ENCODE data around the gene DGKG. TPM values are rescaled to one million over a fixed set of nuclear protein-coding genes. Genes with fewer than 3 reads are reported as not detected.

Gene DGKG
- total and polyA plus RNA-seq, 9 of the 15 experiments (the other 6 are each of a cell fraction or from before 2014, with no cell fraction given): 0.01 to 0.36 (median 0.15) TPM

DNA sequence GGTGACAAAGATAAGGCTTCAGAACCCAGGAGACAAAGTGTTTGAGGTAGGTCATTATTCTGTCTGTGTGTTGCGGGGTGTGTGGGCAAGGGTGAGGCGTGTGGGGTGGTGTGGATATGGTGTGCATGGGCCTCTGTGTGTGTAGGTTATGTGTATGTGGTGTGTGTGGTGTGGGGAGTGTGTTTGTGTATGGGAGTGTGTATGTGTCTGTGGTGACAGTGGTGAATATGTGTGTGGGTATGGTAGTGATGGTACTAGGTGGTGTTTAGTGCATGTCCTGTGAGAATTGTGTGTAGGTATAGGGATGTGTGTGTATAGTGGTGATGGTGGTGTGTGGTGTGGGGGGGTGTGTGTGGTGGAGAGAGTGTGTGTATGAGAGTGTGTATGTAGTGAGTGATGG lies 236.9 kb downstream of the DGKG start:
- ATAC-seq: no peak
- no TSS peak for BruUV-seq (replicated peaks)
- WGBS (ENCODE audit: insufficient coverage, low coverage, missing lambda C conversion rate): 20% methylated on average over 2 of the region's 2 CpGs
- Histone ChIP-seq H3K9ac (ENCODE audit: insufficient read depth in 1 of 2, low read depth in 2 of 2, low read length in 2 of 2) (no peak overlapping the region), H3K79me2 (ENCODE audit: control insufficient read depth, insufficient read depth, low read length) (no peaks in the 10 kb centered on the region), H3K4me1 (replicated peaks in 1 of 2; ENCODE audit: control insufficient read depth in 2 of 2, insufficient read depth in 2 of 2, low read length in 2 of 2) (no peaks in the 10 kb centered on the region; a peak in 1 of 5 replicates), H2AFZ (ENCODE audit: low read depth, low read length) (no peak overlapping the region), H3K36me3 (ENCODE audit: control insufficient read depth, insufficient read depth, low read length) (no peaks in the 10 kb centered on the region), H3K27me3 (ENCODE audit: control insufficient read depth in 2 of 2, insufficient read depth in 2 of 2, low read length in 2 of 2) (peaks cover 17 to 55% of the 10 kb centered on the region in 2 experiments; a peak in 4 of 5 replicates), H4K20me1 (replicated peaks; ENCODE audit: control insufficient read depth, insufficient read depth, low read length) (0 out of 2 replicates have a peak, but pooled peaks cover 5% of the 10 kb centered on the region), H3K9me3 (replicated peaks; ENCODE audit: control insufficient read depth, insufficient read depth, low read depth, low read length) (no peaks in the 10 kb centered on the region), H3K27ac (ENCODE audit: extremely low read depth, low read depth, low read length) (no peak overlapping the region), H3K4me2 (ENCODE audit: insufficient read depth, low read length) (no peak overlapping the region), H3K4me3 (no peak overlapping the region), H3K9me1 (ENCODE audit: control insufficient read depth, insufficient read depth, low read length) (no peaks in the 10 kb centered on the region)
- in situ Hi-C loops (cut with MboI) (no loop called here), intact Hi-C loops (cut with micrococcal nuclease) (no loop called here)
- ChIA-PET POLR2A (interaction anchor here (0.6 kb wide), 1 partner anchor 131 kb away, joined by 3 read pairs; no protein-coding TSS in a partner anchor), CTCF (ENCODE audit: low intra/inter-chr PET ratio) (no interaction called here)
- TF ChIP-seq, protein P1, sequence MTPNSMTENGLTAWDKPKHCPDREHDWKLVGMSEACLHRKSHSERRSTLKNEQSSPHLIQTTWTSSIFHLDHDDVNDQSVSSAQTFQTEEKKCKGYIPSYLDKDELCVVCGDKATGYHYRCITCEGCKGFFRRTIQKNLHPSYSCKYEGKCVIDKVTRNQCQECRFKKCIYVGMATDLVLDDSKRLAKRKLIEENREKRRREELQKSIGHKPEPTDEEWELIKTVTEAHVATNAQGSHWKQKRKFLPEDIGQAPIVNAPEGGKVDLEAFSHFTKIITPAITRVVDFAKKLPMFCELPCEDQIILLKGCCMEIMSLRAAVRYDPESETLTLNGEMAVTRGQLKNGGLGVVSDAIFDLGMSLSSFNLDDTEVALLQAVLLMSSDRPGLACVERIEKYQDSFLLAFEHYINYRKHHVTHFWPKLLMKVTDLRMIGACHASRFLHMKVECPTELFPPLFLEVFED (CRISPR knock-in tag; conservative IDR thresholded peaks at IDR 0.05): 0 out of 2 replicates have a peak, but pooled peaks have one; percentile 26
- TF ChIP-seq HLTF (IDR thresholded peaks at IDR 0.05): 0 out of 2 replicates have a peak, but pooled peaks have one; percentile 19
- TF ChIP-seq, protein P2, sequence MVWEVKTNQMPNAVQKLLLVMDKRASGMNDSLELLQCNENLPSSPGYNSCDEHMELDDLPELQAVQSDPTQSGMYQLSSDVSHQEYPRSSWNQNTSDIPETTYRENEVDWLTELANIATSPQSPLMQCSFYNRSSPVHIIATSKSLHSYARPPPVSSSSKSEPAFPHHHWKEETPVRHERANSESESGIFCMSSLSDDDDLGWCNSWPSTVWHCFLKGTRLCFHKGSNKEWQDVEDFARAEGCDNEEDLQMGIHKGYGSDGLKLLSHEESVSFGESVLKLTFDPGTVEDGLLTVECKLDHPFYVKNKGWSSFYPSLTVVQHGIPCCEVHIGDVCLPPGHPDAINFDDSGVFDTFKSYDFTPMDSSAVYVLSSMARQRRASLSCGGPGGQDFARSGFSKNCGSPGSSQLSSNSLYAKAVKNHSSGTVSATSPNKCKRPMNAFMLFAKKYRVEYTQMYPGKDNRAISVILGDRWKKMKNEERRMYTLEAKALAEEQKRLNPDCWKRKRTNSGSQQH (CRISPR knock-in tag; IDR thresholded peaks at IDR 0.05): peak; percentile 68; the same call in 1 of the 2 replicates
- TF ChIP-seq ESRRB (CRISPR knock-in tag; IDR thresholded peaks at IDR 0.05; ENCODE audit: borderline replicate concordance): no peak
- no peak for FAIRE-seq
- no peak for DNase-seq (ENCODE audit: extremely low read depth in 1 of 4, low spot score in 3 of 4)
